Activated gamma-delta T cell treated with Interleukin-2 at 50 U/mL for 16 hours (primary cell): ENCODE results near the gene SLC24A3.

ENCODE experiments used
- DNase-seq: peaks from one replicate; pipeline ENCODE4 v3.0.0-alpha.2; 2020

The SLC24A3 gene

DNA sequence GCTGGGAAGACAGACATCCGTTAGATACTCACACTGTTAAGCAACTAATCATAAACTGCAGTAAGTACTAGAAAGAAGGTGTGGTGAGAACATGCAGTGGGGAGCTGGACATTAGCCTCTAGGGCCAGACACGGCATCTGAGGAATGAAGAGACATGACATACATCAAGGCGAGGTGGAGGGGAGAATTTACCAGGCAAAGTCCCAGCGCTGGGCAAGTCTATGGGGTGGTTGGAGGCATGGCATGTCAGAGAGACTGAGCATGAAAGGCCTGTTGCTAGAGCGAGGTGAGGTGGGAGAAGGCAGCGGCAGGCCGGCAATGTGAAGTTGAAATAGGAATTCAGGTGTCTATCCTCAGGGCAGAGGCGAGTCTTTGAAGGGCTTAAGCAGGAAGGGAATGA lies 31.8 kb downstream of the SLC24A3 start:
- no peak for DNase-seq

DNA sequence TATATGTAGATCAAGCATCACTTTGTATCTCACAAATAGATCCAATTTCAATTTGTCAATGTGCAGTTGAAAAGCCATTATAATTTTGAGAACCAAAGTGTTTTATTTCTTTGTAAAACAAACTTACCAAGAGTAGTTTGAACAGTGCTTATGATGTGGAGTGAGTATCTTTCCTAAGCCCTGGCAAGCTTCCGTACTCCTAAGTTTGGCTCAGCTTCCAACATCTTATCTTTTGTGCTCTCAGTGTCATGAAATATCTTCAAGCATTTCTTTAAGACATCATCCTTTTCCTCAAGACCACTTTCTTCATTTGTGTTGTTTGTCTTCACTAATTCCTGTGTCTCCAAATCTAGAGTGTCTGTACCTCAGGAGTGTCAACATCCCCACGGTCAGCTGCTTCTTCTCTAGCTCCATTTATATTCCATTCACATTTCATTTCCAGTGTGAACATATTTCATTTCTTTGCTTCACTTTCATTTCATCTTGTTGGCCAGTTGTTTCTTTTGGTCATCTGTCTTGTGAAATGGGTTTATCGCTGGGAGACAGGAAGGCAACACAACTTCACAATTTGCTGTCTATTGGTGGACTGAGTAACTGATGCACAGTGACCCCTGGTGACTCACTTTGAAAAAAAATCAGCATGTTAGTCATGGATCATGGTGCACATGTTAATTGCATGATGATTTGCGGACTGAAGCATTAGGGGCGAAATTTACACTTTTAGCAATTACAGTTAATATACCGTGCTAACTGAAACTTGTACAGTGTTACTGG lies 36.9 kb downstream of the SLC24A3 start:
- DNase-seq: no peak

DNA sequence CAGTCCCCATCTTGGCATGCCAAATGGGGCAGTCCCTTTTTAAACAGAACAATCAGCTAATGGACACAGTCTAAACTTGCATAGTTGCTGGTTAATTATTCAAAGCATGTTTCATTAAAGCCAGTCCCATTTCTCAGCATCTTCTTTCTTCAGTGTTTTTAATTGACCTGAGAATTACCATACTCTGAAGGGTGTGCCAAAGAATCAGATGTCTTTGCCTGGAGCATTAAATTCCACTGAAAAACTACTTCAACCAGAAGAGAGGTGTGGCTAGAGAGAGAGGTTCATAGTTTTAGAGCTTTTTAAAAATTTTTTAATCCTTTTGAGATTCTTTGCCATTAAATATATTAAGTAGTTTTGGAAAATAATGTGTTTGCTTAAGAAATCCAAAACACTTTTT lies 37.9 kb downstream of the SLC24A3 start:
- DNase-seq: no peak

DNA sequence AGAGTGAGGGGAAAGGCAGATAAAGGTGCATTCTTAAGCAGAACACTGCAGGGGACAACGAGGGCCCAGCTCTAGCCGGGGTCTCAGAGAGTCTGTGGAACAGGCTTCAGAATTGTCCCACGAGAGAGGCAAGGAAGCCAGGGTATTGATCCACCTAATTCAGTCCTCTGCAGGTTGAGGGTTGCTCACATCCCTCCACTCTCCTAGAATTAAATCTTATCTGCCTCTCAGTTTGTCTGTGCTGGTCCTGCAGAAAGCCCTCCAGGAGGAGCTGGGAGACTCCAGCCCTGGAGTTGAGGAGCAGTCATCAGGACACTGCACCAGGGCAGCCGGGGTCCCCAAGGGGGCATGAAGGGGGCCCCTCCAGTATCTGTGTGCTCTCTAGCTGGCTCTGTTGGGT lies 39.1 kb downstream of the SLC24A3 start:
- no peak for DNase-seq

DNA sequence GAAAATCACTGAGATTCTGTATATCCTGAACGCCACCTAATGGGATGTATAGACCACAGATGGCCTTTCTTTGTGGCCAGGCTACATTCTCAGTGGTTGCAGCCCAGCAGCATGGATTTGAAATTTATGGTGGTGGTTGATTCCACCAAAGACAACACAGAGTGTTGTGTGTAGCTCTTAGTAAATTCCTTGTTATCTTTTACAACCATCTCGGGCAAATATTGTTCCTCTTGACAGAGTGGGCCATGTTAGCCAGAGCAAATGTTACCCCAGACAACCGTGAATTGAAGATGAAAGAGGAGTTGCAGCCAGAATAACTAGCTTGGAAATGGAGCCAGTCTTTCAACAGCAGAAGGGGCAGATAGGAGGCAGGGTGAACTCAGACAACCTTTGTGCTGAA lies 39.5 kb downstream of the SLC24A3 start:
- no peak for DNase-seq

DNA sequence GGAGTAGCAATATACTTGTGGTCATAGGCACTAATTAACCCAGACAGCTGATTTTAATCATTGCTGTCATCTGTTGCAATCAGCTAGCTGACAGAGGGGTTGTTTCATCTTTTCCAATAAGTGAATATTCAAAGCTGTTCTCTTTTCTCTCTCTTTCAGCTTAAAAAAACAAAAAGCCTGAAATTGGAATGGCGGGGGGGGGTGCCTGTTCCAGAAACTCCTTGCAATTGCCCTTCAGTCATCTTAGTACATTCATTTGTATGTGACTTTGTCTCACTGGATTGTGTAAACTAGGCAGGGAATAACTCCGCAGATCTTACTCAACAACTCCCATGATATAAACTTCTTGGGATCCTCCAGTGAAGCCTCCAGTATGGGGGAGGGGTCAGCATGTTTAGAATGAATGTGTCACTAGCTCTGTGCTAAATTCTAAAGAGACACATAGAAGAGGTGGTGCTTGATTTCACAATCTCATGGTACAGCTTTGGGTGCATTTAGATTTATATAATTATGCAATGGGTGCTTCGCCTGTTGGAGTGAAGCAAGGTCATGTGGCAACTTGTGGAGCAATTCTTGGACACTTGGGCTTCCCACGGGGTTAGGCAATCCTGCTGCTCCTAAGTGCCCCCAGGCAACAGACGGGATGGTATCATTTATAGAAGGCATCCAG lies 40.1 kb downstream of the SLC24A3 start:
- DNase-seq: no peak

DNA sequence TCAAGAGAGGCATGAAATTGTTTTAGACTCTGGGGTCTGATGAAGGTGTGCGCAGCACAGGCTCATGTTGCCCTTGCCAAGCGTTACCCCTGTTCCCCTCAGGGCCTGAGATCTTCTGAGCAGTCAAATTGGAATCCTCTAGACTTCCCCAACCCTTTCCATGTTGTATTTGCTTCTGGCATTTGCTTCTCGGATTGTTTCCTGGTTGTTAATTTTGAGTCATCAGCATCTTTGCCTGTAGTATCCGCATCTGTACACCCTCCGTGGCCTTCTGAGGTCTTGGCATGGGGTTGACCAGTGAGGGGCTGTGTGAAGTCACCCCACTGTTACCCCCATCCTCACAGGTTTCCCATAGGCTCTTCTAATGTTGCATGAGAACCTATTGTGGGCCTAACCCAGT lies 40.9 kb downstream of the SLC24A3 start:
- no peak for DNase-seq

DNA sequence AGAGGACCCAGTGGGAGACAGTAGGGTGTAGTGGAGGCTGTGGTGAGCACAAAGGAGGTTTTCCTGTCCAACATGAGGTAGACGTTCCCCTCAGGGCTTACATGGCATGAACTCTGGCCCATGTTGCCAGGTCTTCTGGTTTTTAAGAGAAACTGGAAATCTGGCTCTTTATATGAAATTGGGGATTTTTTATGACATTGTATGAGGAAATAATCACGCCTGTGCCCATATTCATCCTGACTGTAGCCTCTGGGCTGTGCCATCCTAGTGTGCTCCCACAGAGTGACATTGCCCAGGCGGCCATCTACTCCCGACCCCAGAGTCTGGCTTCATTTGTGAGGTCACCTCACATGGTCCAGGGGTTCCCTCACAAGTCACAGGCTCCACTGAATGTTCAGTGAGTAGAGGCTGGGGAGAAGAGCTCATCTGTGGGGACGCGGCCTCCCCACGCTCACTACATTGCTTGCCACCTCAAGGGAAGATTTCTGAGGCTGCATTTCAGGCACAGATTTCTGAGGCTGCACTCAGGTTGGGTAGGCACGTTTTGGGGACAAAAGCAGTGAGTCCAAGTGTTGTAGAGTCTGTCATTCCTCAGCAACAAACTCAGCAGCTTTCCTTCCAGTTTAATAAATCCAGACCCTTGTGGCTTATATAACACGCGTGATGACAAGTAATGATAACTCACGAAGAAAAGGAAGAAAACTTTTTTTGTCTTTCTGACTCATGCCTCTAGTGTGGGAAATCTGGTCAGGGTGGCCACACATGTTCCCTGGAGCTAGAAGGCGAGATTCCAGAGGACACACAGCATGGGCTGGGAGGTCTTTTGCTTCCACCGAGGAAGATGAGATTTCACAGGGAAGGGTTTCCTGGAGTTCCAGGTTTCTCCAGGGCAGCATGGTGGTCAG lies 41.7 kb downstream of the SLC24A3 start:
- no peak for DNase-seq

DNA sequence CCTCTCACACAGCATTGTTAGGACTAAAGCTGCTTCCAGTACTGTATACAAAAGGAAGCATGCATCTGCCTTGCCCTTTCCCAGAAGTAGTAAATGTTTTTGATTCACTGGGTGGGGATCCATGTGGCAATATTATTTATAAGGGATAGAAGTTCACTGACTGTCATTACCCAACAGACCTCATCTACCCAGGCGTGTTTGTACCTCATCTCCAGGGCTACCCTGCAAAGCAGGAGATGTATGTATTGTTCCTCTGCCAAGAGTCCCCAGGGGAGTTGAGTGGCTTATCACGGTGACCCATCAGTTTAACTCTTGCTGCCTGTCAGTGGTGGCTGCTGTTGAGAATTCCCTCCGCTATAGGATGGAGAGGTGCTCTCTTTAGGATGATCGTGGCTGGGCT lies 42.5 kb downstream of the SLC24A3 start:
- DNase-seq: no peak

DNA sequence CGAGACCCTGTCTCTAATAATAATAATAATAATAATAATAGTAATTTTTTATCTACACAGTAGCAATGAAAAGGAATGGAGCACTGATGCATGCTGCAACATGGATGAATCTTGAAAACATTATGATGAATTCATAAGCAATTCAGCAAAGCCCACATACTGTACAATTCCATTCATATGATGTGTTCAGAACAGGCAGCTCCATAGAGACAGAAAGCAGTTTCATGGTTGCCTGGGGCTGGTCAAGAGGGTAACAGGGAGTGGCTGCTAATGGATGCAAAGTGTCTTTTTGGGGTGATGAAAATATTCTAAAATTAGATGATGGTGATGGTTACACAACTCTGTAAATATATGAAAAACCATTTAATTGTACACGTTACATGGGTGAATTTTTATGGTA lies 43.6 kb downstream of the SLC24A3 start:
- no peak for DNase-seq

DNA sequence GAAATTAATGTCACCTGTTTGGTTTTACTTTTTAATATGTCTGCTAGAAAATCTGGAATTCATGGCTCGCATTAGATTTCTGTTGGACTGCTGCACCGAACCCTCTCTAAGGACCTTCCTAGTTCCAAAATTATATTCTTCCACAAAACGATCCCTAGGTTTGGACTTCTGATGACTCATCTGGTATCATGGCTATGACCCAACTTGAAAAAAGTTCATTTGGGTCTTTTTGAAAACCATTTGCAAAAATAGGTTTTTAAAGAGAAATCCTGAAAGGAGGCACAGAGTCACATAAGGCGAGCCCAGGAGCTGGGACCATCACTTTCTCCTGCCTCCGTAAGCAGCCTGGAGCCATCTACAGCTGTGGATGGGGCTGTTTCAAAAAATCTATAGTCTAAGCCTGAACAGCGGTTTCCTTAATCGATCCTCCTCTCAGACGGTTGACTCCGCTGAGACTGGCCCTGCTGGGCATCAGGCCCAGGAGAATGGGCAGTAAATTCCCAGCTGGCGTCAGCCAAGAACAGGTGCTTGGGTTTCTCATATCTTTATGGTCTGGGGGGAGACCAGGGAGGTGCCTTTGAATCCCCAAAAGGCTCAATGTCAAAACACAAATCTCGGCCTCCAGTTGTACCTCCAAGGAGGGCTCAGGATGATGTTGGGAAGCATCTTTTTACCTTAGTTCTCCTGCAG lies 44.6 kb downstream of the SLC24A3 start:
- no peak for DNase-seq

DNA sequence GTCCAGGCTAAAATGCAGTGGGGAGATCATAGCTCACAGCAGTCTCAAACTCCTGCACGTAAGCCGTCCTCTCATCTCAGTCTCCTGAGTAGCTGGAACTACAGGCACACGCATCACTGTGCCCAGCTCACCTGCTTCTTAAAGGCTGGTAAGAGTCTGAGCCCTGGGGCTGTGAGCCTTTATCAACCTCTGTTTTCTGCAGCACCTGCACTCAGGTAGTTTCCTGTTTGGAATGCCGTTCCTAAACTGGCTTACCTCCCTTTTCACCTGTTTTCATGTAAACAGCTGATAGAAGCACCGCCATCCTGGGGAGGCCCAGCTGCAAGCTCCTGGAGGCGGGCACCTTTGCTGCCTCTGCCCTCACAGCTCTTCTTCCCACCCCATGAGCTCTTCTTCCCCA lies 45.4 kb downstream of the SLC24A3 start:
- DNase-seq: no peak

DNA sequence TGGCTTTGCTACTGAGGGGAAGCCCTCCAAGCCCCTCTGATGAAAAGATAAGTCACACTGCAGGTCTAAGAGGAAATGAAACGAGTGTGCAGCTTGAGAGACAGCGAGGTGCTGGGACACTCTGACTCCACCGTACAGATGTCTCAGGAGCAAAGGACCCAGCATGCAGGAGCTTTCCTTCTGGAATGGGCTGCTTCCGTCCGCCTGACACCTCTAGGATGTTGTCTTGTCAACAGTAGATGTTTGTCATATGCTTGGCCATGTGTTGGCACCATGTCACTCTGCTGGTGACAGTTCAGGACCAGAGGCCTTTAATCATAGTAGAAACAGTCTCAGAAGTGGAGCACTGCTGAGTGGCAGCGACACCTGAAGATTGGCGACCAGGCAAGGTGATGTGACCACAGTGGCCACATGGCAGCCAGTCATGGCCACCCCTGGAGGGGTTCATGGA lies 46.7 kb downstream of the SLC24A3 start:
- no peak for DNase-seq

DNA sequence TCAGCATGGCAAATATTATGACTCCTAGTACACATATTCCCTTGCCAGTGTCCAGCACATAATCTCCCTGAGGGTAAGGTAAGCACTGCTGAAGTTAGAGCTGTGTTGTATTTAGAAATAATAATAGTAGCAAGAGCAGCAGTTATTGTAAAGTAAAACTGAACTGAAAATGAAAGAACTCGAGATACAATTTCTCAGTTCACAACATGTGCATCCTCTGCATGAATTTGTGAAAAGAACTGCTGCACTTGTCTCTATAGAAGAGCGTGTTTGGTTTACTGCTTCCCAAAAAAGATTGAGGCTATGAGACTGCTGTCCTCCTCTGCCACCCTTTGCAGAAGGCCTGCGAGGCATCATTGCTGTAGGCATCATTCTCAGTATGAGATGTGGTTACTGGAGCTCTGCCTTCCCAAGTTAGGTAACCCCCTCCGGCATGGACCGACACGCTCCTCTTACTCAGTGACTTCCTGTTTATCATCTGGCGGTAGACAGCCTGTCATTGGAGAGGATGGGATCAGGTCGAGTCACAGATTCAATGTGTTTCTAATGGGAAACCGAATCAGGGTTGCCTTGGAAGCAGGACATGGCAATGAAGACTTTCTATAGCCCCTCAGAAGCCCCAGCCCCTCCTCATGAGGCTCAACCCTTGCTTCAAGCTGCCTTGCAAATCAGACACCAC lies 48.1 kb downstream of the SLC24A3 start:
- no peak for DNase-seq

DNA sequence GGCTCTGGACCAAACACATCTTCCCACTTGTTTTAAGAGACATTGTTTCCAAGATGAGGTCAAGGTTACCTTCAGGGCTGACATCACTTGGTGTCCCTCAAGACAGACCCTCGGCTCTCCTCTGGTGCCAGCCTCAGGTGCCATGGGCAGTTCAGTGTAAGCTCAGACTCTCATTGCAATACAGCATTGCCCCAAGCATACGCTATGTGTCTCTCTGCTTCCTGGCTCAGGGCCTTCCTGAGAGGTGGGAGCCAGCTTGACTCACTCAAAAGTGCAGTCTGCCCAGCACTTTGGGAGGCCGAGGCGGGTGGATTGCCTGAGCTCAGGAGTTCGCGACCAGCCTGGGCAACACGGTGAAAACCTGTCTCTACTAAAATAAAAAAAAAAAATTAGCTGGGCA lies 51.7 kb downstream of the SLC24A3 start:
- DNase-seq: no peak

DNA sequence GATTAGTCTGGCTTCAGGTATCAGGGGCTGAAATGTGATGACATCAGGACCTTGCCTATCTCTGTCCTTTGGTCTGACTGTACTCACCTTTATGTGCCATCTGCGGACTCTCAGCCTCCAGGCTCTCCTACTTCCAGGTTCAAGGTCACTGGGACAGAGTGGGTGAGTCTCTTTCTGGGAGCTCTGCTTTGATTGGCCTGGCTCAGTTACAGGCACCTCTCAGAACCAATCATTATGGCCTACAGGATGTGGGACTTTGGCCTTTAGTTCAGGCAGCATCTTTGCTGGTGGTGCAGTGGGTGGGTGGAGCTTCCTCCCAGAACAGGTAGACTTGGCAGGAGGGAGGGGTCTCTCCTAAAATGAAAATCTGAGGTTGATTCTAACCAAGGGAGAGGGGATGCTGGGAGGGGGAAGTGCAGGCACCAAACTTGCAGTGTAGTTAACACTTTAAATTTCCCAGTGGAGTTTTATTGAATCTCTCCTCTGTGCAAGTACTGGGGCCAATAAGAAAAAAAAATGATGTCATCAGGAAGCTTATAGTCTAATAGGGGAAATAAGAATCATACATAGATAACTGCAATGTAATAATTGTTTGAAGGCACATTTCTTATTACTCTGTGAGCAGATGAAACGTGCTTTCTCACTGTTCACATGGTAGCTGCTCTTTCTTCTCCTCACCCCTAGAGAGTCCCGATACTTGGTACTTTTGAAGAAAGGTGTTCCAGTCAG lies 53.4 kb downstream of the SLC24A3 start:
- no peak for DNase-seq

DNA sequence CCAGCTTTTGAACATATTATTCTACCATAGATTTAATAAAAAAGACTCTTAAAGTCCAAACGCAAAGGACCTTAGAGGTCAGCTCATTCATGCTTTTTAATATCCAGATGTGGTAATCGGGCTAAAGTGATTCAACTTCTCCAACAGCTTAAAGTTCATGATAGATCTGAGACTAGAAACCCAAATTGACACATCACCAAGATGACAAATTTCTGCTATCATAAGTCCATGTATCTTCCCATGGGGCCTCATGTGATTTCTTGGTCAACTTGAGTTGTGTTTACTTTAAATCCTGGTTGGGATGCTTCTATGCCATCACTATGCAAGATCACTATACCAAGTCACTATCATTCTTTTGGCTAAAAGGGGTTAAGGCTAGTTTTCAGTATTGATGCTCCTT lies 56.0 kb downstream of the SLC24A3 start:
- DNase-seq: no peak

DNA sequence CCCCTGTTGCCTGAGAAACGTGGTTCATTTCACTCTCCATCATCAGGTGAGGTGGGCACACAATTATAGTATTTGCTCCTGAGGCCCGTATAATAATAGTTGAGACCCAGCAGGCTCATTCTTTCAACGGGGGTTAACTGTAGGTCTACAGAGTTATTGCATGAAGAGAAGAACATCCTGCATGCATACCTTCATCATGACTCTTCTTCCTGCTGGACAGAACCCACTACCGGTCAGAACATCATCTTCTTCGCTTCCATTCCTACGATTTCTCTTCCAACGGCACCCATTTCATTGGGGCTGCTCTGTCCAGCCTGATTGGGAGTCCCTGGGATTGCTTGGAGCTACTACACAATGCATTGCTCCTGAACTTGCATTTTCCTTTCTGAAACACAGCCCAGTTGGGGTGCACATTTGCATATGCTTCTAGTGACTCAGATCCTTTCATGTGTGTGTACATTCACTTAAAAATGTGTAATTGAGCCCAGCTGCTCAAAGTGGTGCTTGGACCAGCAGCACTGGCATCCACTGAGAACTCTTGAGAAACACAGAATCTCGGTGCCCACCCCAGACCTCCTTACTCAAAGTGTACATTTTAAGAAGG lies 57.4 kb downstream of the SLC24A3 start:
- DNase-seq: no peak

DNA sequence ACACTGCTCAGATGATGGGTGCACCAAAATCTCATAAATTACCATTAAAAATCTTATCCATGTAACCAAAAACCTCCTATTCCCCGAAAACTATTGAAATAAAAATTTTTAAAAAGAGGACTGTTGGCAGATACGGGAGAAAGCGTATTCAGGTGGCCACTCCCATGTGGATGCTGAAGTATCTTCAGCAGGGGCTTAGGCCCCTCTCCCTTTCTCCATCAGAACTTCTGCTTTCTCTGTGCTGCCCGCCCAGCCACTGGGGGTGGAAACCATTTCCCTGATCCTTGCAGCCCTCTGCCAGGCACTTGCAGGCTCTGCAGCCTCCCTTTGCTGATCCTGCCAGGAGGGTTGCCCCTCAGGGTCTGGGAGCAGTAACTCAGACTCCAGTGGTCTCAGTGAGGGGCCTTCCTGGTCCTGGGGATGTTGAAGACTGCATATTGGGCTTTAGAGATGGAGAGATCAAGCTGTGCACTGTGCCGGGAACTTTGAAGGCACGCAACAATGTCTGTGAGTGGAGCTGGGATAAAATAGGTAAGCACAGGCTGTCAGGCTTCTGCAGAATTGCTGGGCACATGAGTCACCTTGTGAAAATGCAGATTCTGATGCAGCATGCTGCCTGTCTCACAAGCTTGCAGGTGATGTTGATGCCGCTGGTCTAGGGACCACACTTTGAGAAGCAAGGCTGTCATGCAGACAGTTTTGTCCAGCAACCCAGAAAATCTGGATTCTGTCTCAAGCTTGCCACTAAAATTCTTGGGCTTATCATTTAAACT lies 59.6 kb downstream of the SLC24A3 start:
- no peak for DNase-seq

DNA sequence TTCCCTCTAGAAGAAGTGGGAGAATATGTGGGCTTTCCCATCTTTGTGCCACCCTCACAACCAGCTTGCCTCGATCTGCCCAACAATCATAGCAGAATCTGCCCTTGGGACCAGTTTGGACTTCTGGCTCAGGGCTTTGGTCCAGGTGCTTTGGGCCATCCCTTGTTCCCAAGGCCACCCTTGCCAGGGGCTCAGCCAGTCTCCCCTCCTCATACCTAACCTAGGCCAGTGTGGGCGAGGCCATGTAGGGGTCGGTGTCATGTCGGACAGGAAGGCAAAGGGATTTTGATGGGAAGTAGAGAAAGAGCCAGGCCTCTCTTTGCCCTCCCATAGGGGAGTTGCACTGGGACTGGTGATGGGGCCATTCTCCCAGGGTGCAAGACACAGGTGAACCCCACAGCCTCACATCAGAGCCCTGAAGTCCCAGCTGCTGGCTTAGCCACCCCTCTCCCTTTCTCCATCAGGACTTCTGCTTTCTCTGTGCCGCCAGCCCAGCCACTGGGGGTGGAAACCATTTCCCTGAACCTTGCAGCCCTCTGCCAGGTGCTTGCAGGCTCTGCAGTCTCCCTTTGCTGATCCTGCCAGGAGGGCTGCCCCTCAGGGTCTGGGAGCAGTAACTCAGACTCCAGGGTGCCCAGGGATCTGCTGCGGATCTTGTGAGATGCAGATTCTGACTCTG lies 60.7 kb downstream of the SLC24A3 start:
- no peak for DNase-seq
